Measurements from ENCODE around the gene CCDC181. TPM values are rescaled to one million over a fixed set of nuclear protein-coding genes. Genes with fewer than 3 reads are reported as not detected.

CCDC181 gene
- not detected for total RNA-seq
- total RNA-seq (2013) = not detected
- total RNA-seq = 0 to 0.37 (median 0.08) reads per million in 29 experiments

- Mint-ChIP-seq H3K4me3 (peak within 1 kb of the TSS; percentile 78 to 82 (median 80)), H3K4me1 (peaks cover 6 to 12% (median 9%) of the 10 kb centered on the region in 3 donors), H3K27me3 (peaks cover 64 to 82% of the 10 kb centered on the region in 2 donors), H3K27ac (no peak within 1 kb of the TSS), H3K9me3 (peaks cover 0 to 5% (median 3%) of the 10 kb centered on the region in 3 donors), H3K36me3 (no peaks in the 10 kb centered on the region)
- Histone ChIP-seq H3K36me3 (ENCODE audit: control insufficient read depth in 2 of 2, extremely low read depth in 1 of 2, insufficient read depth in 1 of 2, low read length in 1 of 2) (no peaks in the 10 kb centered on the region), H3K27ac (ENCODE audit: low read length) (no peak within 1 kb of the TSS), H3K4me1 (ENCODE audit: control insufficient read depth in 1 of 2, extremely low read depth in 1 of 2, insufficient read depth in 2 of 2, low read length in 2 of 2) (peaks cover 2 to 6% of the 10 kb centered on the region in 2 experiments), H3K27me3 (replicated peaks in 1 of 2; ENCODE audit: control insufficient read depth in 2 of 2, extremely low read depth in 1 of 2, insufficient read depth in 2 of 2, low read length in 1 of 2) (peaks cover 2 to 10% of the 10 kb centered on the region in 2 experiments), H3K9me3 (no peaks in the 10 kb centered on the region), H3K4me3 (ENCODE audit: control insufficient read depth in 1 of 2, extremely low read depth in 1 of 2, low read length in 1 of 2) (peak within 1 kb of the TSS; percentile 41 to 63)
- WGBS (ENCODE audit: insufficient coverage) = 0% methylated on average over 14 of the region's 29 CpGs
- peak; percentile 55 to 98 (median 89) for ATAC-seq (replicated peaks in 1 of 4)
- CTCF ChIA-PET = interaction anchor here (0.6 to 1.4 kb wide), 5 partner anchors 9 to 1416 kb away, joined by 3 to 4 read pairs (median 3); no protein-coding TSS in a partner anchor
- POLR2A ChIA-PET = interaction anchor here (0.6 to 0.7 kb wide), 2 partner anchors 284 to 1086 kb away, joined by 3 read pairs; no protein-coding TSS in a partner anchor
- DNase-seq = peak; percentile 10 to 70 (median 41)
Observed at GRCh38 chr1:169427081-169427641, at the start of gene CCDC181. Gene CCDC181 (minus strand): TSS chr1:169427474. CDS start chr1:169424927, 2,547 bp downstream.

- DNase-seq (no peak), ATAC-seq (replicated peaks in 1 of 4) (no peak)
- Mint-ChIP-seq H3K36me3 (peaks cover 10% of the 10 kb centered on the region), H3K27ac (no peak overlapping the region), H3K4me3 (no peak overlapping the region), H3K27me3 (no peaks in the 10 kb centered on the region), H3K9me3 (no peaks in the 10 kb centered on the region), H3K4me1 (peaks cover 0 to 6% (median 0%) of the 10 kb centered on the region in 3 donors)
- Histone ChIP-seq H3K4me3 (ENCODE audit: control insufficient read depth in 1 of 2, extremely low read depth in 1 of 2, low read length in 1 of 2) (no peak overlapping the region), H3K36me3 (ENCODE audit: control insufficient read depth in 2 of 2, extremely low read depth in 1 of 2, insufficient read depth in 1 of 2, low read length in 1 of 2) (no peaks in the 10 kb centered on the region), H3K4me1 (ENCODE audit: control insufficient read depth in 1 of 2, extremely low read depth in 1 of 2, insufficient read depth in 2 of 2, low read length in 2 of 2) (no peaks in the 10 kb centered on the region), H3K27ac (ENCODE audit: low read length) (no peak overlapping the region), H3K27me3 (replicated peaks in 1 of 2; ENCODE audit: control insufficient read depth in 2 of 2, extremely low read depth in 1 of 2, insufficient read depth in 2 of 2, low read length in 1 of 2) (no peaks in the 10 kb centered on the region), H3K9me3 (no peaks in the 10 kb centered on the region)
- POLR2A ChIA-PET = no interaction called here
- CTCF ChIA-PET = interaction anchor here in 1 of 2 donors (0.7 kb wide), 1 partner anchor 48 kb away, joined by 3 read pairs; no protein-coding TSS in a partner anchor
- WGBS (ENCODE audit: insufficient coverage) = 100% methylated on average over 2 of the region's 3 CpGs
Observed at GRCh38 chr1:169475806-169476387, 48.6 kb upstream of the CCDC181 start.

DNA sequence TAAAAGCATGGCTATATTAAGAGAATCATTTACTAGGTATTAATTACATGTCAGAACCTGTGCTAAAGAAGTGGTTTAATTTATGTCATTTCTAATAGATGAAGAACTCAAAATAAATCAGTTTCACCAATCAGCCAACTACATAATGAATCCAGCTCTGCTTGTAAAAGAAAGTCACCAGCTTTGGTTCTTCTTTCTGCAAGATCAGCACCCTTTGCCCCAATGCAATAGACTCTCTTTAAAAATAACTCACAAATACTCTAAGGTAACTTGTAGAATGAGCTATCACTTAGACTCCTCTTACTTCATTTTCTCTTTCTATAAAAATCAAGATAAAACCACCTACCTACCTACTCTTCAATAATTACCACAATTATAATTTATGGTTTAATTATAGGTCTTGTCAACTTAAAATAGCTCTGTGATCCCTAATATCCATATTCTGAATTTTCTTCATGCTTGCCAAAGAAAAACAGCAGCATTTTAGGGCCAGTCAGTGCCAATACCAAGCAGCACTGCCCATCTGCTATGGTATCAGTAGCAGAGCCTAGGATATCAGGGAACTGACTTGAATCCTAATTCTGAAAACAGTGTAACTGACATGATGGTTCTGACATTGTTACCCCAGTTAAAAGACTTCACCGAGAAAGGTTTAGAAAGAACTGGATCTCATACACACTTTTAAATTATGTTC is 47.2 kb upstream of the CCDC181 start:
- no peaks in the 10 kb centered on the region for H3K9me3 ChIP-seq
- CTCF ChIA-PET = no interaction called here
- H3K4me3 ChIP-seq (ENCODE audit: control insufficient read depth in 1 of 2, extremely low read depth in 1 of 2, low read length in 1 of 2) = no peak overlapping the region
- H3K36me3 Mint-ChIP-seq = peaks cover 10% of the 10 kb centered on the region
- H3K27me3 Mint-ChIP-seq = no peaks in the 10 kb centered on the region
- no peaks in the 10 kb centered on the region for H3K4me1 Mint-ChIP-seq
- no peaks in the 10 kb centered on the region for H3K27me3 ChIP-seq (replicated peaks in 1 of 2; ENCODE audit: control insufficient read depth in 2 of 2, extremely low read depth in 1 of 2, insufficient read depth in 2 of 2, low read length in 1 of 2)
- no peak for ATAC-seq (replicated peaks in 1 of 4)
- no CpG with 5 or more reads among the region's 1 CpG for whole genome bisulfite sequencing (ENCODE audit: insufficient coverage)
- no peaks in the 10 kb centered on the region for H3K36me3 ChIP-seq (ENCODE audit: control insufficient read depth in 2 of 2, extremely low read depth in 1 of 2, insufficient read depth in 1 of 2, low read length in 1 of 2)
- POLR2A ChIA-PET = no interaction called here
- no peak for DNase-seq
- H3K27ac Mint-ChIP-seq = no peak overlapping the region
- no peak overlapping the region for H3K4me3 Mint-ChIP-seq
- H3K9me3 Mint-ChIP-seq = no peaks in the 10 kb centered on the region
- no peaks in the 10 kb centered on the region for H3K4me1 ChIP-seq (ENCODE audit: control insufficient read depth in 1 of 2, extremely low read depth in 1 of 2, insufficient read depth in 2 of 2, low read length in 2 of 2)
- H3K27ac ChIP-seq (ENCODE audit: low read length) = no peak overlapping the region

DNA sequence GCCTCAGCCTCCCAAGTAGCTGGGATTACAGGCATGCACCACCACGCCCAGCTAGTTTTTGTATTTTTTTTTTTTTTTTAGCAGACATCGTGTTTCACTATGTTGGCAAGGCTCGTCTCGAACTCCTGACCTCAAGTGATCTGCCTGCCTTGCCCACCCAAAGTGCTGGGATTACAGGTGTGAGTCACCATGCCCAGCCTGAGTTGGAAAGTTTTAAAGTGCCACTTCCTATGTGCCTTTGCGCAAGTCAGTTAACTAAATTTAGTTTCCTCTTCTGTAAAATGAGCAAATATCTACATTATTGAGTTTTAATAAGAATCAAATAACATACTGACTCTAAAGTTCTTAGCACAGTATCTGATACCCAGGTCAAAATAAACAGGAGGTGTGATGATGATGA is 46.1 kb upstream of the CCDC181 start:
- POLR2A ChIA-PET = no interaction called here
- no CpG with 5 or more reads among the region's 5 CpGs for WGBS (ENCODE audit: insufficient coverage)
- no peaks in the 10 kb centered on the region for H3K9me3 Mint-ChIP-seq
- DNase-seq (no peak), ATAC-seq (replicated peaks in 1 of 4) (no peak)
- H3K27me3 Mint-ChIP-seq = no peaks in the 10 kb centered on the region
- CTCF ChIA-PET = interaction anchor here in 1 of 2 donors (0.6 kb wide), 1 partner anchor 106 kb away, joined by 3 read pairs; no protein-coding TSS in a partner anchor
- Histone ChIP-seq H3K4me1 (ENCODE audit: control insufficient read depth in 1 of 2, extremely low read depth in 1 of 2, insufficient read depth in 2 of 2, low read length in 2 of 2) (no peaks in the 10 kb centered on the region), H3K4me3 (ENCODE audit: control insufficient read depth in 1 of 2, extremely low read depth in 1 of 2, low read length in 1 of 2) (no peak overlapping the region), H3K9me3 (no peaks in the 10 kb centered on the region), H3K27me3 (replicated peaks in 1 of 2; ENCODE audit: control insufficient read depth in 2 of 2, extremely low read depth in 1 of 2, insufficient read depth in 2 of 2, low read length in 1 of 2) (no peaks in the 10 kb centered on the region), H3K36me3 (ENCODE audit: control insufficient read depth in 2 of 2, extremely low read depth in 1 of 2, insufficient read depth in 1 of 2, low read length in 1 of 2) (no peaks in the 10 kb centered on the region), H3K27ac (ENCODE audit: low read length) (no peak overlapping the region)
- peaks cover 10% of the 10 kb centered on the region for H3K36me3 Mint-ChIP-seq
- H3K4me3 Mint-ChIP-seq = no peak overlapping the region
- no peak overlapping the region for H3K27ac Mint-ChIP-seq
- H3K4me1 Mint-ChIP-seq = no peaks in the 10 kb centered on the region

DNA sequence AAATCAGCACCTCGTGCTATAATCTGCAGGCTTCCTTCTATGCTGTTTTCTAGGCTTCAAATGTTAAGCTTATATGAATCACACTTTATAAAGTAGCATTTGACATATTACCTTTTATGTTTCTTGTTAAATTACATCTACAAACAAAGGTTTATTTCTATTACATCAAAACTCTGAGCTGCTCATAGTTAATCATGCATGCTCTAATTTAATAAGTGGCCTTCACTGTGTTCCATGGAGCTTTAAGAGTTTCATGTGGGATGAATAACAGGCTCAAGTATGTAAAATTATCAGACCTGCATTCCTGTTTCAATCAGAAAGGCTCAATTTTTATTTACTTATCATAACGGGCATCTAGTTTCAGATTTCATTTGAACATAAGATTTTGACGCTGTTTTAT is 45.5 kb upstream of the CCDC181 start:
- ATAC-seq (replicated peaks in 1 of 4) = no peak
- no peaks in the 10 kb centered on the region for H3K27me3 Mint-ChIP-seq
- DNase-seq = no peak
- no peaks in the 10 kb centered on the region for H3K4me1 Mint-ChIP-seq
- Histone ChIP-seq H3K36me3 (ENCODE audit: control insufficient read depth in 2 of 2, extremely low read depth in 1 of 2, insufficient read depth in 1 of 2, low read length in 1 of 2) (no peaks in the 10 kb centered on the region), H3K27me3 (replicated peaks in 1 of 2; ENCODE audit: control insufficient read depth in 2 of 2, extremely low read depth in 1 of 2, insufficient read depth in 2 of 2, low read length in 1 of 2) (no peaks in the 10 kb centered on the region), H3K9me3 (no peaks in the 10 kb centered on the region), H3K4me1 (ENCODE audit: control insufficient read depth in 1 of 2, extremely low read depth in 1 of 2, insufficient read depth in 2 of 2, low read length in 2 of 2) (no peaks in the 10 kb centered on the region), H3K4me3 (ENCODE audit: control insufficient read depth in 1 of 2, extremely low read depth in 1 of 2, low read length in 1 of 2) (no peak overlapping the region), H3K27ac (ENCODE audit: low read length) (no peak overlapping the region)
- no CpG with 5 or more reads among the region's 3 CpGs for WGBS (ENCODE audit: insufficient coverage)
- POLR2A ChIA-PET = no interaction called here
- no peaks in the 10 kb centered on the region for H3K9me3 Mint-ChIP-seq
- H3K27ac Mint-ChIP-seq = no peak overlapping the region
- no peak overlapping the region for H3K4me3 Mint-ChIP-seq
- peaks cover 10% of the 10 kb centered on the region for H3K36me3 Mint-ChIP-seq
- CTCF ChIA-PET = interaction anchor here in 1 of 2 donors (0.6 kb wide), 1 partner anchor 107 kb away, joined by 3 read pairs; no protein-coding TSS in a partner anchor

- no peaks in the 10 kb centered on the region for H3K9me3 ChIP-seq
- Mint-ChIP-seq H3K27ac (no peak overlapping the region), H3K27me3 (no peaks in the 10 kb centered on the region), H3K4me1 (no peaks in the 10 kb centered on the region), H3K4me3 (no peak overlapping the region), H3K9me3 (no peaks in the 10 kb centered on the region), H3K36me3 (peaks cover 3% of the 10 kb centered on the region)
- no peaks in the 10 kb centered on the region for H3K27me3 ChIP-seq (replicated peaks in 1 of 2; ENCODE audit: control insufficient read depth in 2 of 2, extremely low read depth in 1 of 2, insufficient read depth in 2 of 2, low read length in 1 of 2)
- H3K36me3 ChIP-seq (ENCODE audit: control insufficient read depth in 2 of 2, extremely low read depth in 1 of 2, insufficient read depth in 1 of 2, low read length in 1 of 2) = no peaks in the 10 kb centered on the region
- ChIA-PET CTCF (interaction anchor here (0.7 to 1.2 kb wide), 3 partner anchors 11 to 149 kb away, joined by 3 read pairs; no protein-coding TSS in a partner anchor), POLR2A (no interaction called here)
- DNase-seq = no peak
- ATAC-seq (replicated peaks in 1 of 4) = no peak
- no peak overlapping the region for H3K27ac ChIP-seq (ENCODE audit: low read length)
- no peaks in the 10 kb centered on the region for H3K4me1 ChIP-seq (ENCODE audit: control insufficient read depth in 1 of 2, extremely low read depth in 1 of 2, insufficient read depth in 2 of 2, low read length in 2 of 2)
- no peak overlapping the region for H3K4me3 ChIP-seq (ENCODE audit: control insufficient read depth in 1 of 2, extremely low read depth in 1 of 2, low read length in 1 of 2)
Observed at GRCh38 chr1:169468982-169469381, 41.7 kb upstream of the CCDC181 start.

Data from T-cell (primary cell).